Nephron progenitor cell (in vitro differentiated cells): Measurements from ENCODE around the gene RHEB.
"Not testable (repeated sequence)": the region's sequence is repeated elsewhere in the genome, so short reads cannot be mapped to it uniquely, and the experiment has no call there.

Source experiments
- DNase-seq: peaks from one replicate; pipeline ENCODE4 v3.0.0; 2021
- H3K27ac Mint-ChIP-seq: 2 replicates; pipeline ENCODE4 v1.8.0; 2021; ENCODE audit warnings: mild to moderate bottlenecking, moderate library complexity, mixed read lengths
- H3K27me3 Mint-ChIP-seq: 2 replicates; pipeline ENCODE4 v1.8.0; 2021; ENCODE audit warnings: mild to moderate bottlenecking, low read depth, mixed read lengths; ENCODE audit not compliant: poor library complexity
- H3K36me3 Mint-ChIP-seq: 2 replicates; pipeline ENCODE4 v1.8.0; 2021; ENCODE audit warnings: low read depth, mixed read lengths
- H3K4me1 Mint-ChIP-seq: 2 replicates; pipeline ENCODE4 v1.8.0; 2021; ENCODE audit warnings: mixed read lengths
- H3K4me3 Mint-ChIP-seq: 2 replicates; pipeline ENCODE4 v1.8.0; 2021; ENCODE audit warnings: mild to moderate bottlenecking, moderate library complexity, mixed read lengths
- H3K9me3 Mint-ChIP-seq: 2 replicates; pipeline ENCODE4 v1.8.0; 2021; ENCODE audit warnings: mild to moderate bottlenecking, moderate library complexity, mixed read lengths
- TF ChIP-seq, protein P1 (sequence below): fragments of 200-600 bp; sonication (generic); IDR thresholded peaks from 2 replicates; pipeline ENCODE4 v1.5.0; 2021; ENCODE audit warnings: antibody characterized with exemption

The RHEB gene

DNA sequence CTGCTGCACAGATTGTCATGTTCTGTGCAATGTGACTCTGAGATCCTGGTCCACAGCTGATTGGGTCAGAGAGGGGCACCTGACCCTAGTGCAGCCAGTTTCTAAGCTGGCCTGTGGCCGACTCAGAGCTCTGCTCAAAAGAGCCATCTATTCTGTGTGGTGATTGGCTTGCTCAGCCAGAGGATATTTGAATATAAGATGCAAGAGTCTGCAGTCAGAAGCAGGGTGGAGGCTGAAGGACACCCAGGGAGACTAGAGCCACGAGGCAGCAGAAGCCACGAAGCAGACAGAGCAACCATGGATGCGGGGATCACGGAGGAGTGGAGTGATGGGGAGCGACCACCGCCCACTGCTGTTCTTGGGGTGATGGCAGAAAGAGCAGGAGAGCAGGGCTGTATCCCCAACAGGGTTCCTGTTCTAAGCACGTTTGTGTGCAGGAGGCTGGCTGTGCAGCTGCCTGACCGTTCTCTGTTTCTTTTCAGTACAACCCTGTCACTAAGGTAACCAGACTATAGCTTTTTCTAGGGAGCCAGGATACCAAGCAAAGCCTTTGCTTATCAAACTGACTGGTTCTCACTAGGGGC, 19.5 kb upstream of the RHEB start:
- peaks cover 28% of the 10 kb centered on the region for H3K4me1 Mint-ChIP-seq
- TF ChIP-seq, protein P1, sequence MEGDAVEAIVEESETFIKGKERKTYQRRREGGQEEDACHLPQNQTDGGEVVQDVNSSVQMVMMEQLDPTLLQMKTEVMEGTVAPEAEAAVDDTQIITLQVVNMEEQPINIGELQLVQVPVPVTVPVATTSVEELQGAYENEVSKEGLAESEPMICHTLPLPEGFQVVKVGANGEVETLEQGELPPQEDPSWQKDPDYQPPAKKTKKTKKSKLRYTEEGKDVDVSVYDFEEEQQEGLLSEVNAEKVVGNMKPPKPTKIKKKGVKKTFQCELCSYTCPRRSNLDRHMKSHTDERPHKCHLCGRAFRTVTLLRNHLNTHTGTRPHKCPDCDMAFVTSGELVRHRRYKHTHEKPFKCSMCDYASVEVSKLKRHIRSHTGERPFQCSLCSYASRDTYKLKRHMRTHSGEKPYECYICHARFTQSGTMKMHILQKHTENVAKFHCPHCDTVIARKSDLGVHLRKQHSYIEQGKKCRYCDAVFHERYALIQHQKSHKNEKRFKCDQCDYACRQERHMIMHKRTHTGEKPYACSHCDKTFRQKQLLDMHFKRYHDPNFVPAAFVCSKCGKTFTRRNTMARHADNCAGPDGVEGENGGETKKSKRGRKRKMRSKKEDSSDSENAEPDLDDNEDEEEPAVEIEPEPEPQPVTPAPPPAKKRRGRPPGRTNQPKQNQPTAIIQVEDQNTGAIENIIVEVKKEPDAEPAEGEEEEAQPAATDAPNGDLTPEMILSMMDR = no peak
- H3K27me3 Mint-ChIP-seq = peaks cover 11% of the 10 kb centered on the region
- H3K9me3 Mint-ChIP-seq = peaks cover 8% of the 10 kb centered on the region
- no peaks in the 10 kb centered on the region for H3K36me3 Mint-ChIP-seq
- peak overlapping the region; percentile 39 for H3K4me3 Mint-ChIP-seq
- H3K27ac Mint-ChIP-seq = peak overlapping the region; percentile 68
- DNase-seq = peak; percentile 61

DNA sequence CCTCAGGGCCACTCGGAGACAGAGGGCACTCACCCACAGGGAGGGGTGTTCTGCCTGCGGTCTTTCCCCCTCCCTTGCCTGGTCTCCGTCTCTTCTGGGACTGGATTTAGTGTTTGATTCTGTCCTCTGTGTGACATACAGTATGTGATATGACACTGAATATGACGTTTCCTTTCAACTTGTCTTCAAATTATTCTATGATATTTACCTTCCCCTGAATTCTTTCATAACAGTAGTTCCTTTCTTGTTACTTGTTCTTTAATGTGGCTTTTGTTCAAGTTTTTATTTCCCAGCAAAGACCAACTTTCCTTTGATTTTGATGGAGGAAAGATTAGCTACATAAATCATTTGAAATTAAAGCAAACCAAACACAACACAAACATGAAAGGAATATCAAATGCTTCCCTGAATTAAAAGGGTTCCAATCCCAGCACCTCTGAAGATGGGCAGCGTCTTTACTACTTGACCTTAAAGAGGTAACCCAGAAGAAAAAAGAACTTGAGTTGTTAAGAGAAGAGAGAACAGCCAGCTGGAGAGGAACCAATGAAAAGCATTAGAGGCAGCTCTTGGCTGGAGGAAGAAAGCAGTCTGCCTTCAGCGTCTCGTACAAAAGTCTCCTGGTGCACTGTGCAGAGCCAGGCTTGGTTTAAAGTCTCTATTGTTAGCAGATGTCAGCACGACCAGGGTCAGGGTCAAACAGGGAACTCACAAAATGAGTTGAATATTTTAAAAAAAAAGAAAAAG, 18.3 kb upstream of the RHEB start:
- TF ChIP-seq, protein P1 = no peak
- H3K36me3 Mint-ChIP-seq = no peaks in the 10 kb centered on the region
- H3K27me3 Mint-ChIP-seq = peaks cover 12% of the 10 kb centered on the region
- peak overlapping the region; percentile 90 for H3K27ac Mint-ChIP-seq
- peak overlapping the region; percentile 39 for H3K4me3 Mint-ChIP-seq
- peaks cover 28% of the 10 kb centered on the region for H3K4me1 Mint-ChIP-seq
- H3K9me3 Mint-ChIP-seq = peaks cover 12% of the 10 kb centered on the region
- DNase-seq = no peak

DNA sequence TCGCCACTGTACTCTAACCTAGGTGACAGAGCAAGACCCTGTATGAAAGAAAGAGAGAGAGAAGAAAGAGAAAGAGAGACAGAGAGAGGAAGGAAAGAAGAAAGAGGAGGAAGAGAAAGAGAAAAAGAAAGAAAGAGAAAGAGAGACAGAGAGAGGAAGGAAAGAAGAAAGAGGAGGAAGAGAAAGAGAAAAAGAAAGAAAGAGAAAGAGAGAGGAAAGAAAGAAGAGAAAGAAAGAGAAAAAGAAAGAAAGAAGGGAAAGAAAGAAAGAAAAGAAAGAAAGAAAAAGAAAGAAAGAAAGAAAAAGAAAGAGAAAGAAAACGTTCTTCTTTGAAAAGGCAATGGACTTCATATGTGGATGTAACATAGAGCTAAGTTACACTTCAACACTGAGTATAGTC, 16.5 kb upstream of the RHEB start:
- not testable (repeated sequence) for H3K36me3 Mint-ChIP-seq, H3K4me3 Mint-ChIP-seq, DNase-seq, H3K27ac Mint-ChIP-seq
- peaks cover 23% of the 10 kb centered on the region for H3K4me1 Mint-ChIP-seq
- peaks cover 19% of the 10 kb centered on the region for H3K27me3 Mint-ChIP-seq
- H3K9me3 Mint-ChIP-seq = peaks cover 22% of the 10 kb centered on the region

DNA sequence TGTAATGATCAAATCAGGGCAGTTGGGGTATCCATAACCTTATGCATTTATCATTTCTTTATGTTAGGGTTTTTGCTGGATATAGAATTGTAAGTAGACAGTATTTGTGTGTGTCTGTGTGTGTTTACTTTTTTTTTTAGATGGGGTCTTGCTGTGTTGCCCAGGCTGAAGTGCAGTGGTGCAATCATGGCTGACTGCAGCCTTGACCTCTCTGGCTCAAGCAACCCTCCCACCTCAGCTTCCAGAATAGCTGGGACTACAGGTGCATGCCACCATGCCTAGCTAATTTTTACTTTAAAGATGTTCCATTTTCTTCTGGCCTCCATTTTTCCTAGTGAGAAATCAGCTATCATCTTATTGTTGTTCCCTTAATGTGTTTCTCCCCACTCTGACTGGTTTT, 10.1 kb upstream of the RHEB start:
- peaks cover 18% of the 10 kb centered on the region for H3K27me3 Mint-ChIP-seq
- H3K36me3 Mint-ChIP-seq = no peaks in the 10 kb centered on the region
- H3K27ac Mint-ChIP-seq = no peak overlapping the region
- H3K4me1 Mint-ChIP-seq = no peaks in the 10 kb centered on the region
- no peak for DNase-seq
- TF ChIP-seq, protein P1 = no peak
- H3K4me3 Mint-ChIP-seq = no peak overlapping the region
- peaks cover 45% of the 10 kb centered on the region for H3K9me3 Mint-ChIP-seq

DNA sequence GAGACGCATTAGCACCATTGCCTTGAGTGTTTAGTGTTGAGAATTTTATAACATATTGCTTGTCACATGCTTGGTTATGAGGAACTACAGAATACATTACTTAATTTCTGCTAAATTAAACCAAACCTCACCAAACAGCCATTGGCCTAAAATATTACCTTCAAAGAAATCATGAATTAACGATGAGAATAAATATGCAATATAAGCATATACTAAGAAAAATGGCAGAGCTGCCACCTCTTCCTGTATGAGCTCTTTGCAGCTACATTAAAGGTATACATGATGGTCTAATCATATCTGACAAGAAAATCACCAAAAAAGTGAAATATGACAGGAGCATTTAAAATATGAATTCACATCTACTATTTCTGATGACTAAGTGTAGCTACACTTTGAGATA, 5.2 kb upstream of the RHEB start:
- Mint-ChIP-seq H3K36me3 (no peaks in the 10 kb centered on the region), H3K4me1 (no peaks in the 10 kb centered on the region), H3K27me3 (peaks cover 17% of the 10 kb centered on the region), H3K4me3 (no peak overlapping the region), H3K27ac (no peak overlapping the region), H3K9me3 (peaks cover 28% of the 10 kb centered on the region)
- TF ChIP-seq, protein P1 = no peak
- DNase-seq = no peak

DNA sequence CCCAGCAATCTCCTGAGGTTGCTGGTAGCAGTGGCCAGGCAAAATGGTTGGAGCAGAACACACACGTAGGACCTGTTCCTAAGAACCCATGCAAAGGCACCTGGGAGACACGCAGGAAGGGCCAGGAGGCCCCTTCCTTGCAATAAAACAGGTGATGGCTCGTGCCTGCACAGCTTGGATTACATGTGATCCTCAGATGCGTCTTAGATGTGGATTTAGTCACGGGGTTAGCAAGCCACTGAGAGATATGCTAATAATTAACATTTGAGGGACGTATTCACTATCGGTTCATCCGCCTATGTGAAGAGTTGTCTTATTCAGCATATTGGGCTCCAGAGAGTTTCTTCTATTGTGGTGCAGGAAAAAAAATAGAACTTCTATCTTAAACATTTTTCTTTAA, 4.6 kb upstream of the RHEB start:
- Mint-ChIP-seq H3K27ac (no peak overlapping the region), H3K27me3 (peaks cover 17% of the 10 kb centered on the region), H3K9me3 (peaks cover 24% of the 10 kb centered on the region), H3K4me1 (no peaks in the 10 kb centered on the region), H3K4me3 (no peak overlapping the region), H3K36me3 (no peaks in the 10 kb centered on the region)
- TF ChIP-seq, protein P1 = no peak
- DNase-seq = no peak
